A673 (cell line): ENCODE measurements around the gene KCTD5.

Experiments
- CTCF ChIP-seq: fragments of 300-800, 200-600 bp; sonication (generic); conservative IDR thresholded peaks from 2 replicates; pipeline ENCODE4 v1.5.1; 2017; ENCODE audit warnings: low read depth, mild to moderate bottlenecking, antibody characterized with exemption, low read length, moderate library complexity, mixed read lengths
- EZH2 ChIP-seq: fragments of 200-600 bp; sonication (generic); IDR thresholded peaks from 2 replicates; pipeline ENCODE4 v1.6.1; 2017; ENCODE audit warnings: borderline replicate concordance, low read depth, mild to moderate bottlenecking, mixed read lengths, antibody characterized with exemption, low read length; ENCODE audit not compliant: poor library complexity, severe bottlenecking

- no peak for TF ChIP-seq CTCF
- no peak for TF ChIP-seq EZH2
Measured at GRCh38 chr16:2708955-2709587, 26.7 kb downstream of the KCTD5 start.
